NOMO-1 treated with dmso at 0.1 percent for 144 hours (cell line): ENCODE data around the gene CUBN.

Source experiments
- DNase-seq: peaks from one replicate; lab custom pipeline; 2025; ENCODE audit not compliant: unreplicated experiment; lab: John Stamatoyannopoulos, UW

Gene CUBN

DNA sequence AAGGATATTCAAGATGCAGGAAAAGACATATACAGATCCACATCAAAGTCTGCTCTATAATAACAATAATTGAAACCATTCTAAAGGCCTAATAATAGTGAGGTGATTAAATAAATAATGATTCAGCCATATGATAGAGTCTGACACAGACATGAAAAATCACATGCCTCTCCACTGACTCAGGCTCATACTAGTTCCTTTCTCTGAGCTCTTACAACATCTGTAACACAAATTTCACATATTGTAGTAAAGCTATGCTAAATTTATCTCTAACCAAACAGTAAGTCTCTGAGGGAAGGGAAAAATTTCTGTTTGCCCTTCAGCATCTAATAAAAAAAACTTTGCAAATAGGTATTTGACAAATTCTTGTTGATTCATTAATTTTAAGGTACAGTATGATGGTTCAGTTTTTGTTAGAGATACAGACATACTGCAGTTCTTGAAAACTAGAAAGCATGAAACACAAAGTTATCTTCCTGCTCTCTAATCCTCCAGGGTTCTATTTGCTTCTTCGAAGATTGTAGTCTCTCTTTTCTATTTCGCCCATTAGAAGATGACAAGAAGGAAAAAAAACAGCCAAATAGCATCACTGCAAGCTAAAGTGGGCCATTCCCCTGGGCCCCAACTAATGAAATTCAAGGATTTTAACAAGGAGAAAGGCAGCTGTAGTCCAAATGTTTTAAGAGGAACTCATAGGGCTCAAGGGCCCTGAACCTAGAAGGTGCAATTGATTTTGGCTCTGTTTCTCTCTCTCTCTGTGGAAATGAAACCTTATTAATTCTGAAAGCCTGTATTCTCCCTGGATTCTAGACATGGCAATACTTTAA, 53.9 kb downstream of the CUBN start:
- DNase-seq = peak; percentile 59

GRCh38 chr10:17074541-17074847, 55.1 kb downstream of the CUBN start:
- DNase-seq = no peak

DNA sequence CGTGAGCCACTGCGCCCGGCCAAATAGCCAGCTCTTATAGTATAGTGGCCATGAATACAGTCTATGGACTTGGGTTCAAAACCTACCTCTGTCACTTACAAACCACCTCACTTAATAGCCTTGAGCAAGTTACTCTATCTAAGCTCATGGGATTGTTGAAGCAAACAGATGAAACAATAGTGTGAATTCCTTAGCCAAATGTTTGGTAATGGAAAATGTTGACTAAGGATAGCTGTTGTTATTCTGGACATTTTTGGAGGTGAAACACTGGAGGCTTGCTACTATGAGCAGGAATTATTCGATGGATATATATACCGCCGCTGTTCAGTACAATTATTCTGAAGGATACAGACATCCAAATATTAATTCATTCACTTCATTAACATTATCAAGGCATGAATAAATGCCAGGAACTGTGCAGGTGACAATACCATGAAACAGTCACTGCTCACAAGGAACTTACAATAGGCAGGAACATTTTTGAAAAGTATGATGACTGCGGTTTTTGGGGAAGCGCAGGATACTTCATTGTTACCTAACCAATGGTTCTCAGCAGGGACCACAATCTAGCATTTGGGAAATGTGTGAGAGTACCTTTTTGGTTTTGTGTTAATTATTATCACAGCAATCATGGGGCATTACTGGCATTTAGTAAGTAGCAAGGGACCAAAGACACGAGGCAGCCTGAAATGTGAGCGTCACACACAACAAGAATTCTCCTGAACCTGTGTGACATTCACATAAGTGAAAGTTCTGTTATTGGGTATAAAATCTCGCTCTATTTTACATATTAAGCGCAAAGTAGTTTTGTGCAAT, 55.7 kb downstream of the CUBN start:
- DNase-seq = no peak

DNA sequence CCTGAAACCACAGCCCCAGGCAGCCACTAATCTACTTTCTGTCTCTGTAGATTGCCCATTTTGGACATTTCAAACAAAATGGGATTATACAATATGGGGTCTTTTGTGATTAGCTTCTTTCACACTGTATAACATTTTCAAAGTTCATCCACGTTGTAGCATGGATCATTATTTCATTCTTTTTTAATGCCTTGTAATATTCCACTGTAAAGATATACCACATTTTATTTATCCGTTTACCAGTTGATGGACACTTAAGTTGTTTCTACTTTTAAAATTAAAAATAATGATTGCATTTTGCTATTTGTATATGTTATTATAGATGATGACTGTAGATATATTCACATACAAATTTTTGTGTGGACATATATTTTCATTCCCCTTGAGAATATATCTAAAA, 60.7 kb downstream of the CUBN start:
- DNase-seq = no peak

- no peak for DNase-seq
Measured at GRCh38 chr10:17067376-17068264, 62.0 kb downstream of the CUBN start.

DNA sequence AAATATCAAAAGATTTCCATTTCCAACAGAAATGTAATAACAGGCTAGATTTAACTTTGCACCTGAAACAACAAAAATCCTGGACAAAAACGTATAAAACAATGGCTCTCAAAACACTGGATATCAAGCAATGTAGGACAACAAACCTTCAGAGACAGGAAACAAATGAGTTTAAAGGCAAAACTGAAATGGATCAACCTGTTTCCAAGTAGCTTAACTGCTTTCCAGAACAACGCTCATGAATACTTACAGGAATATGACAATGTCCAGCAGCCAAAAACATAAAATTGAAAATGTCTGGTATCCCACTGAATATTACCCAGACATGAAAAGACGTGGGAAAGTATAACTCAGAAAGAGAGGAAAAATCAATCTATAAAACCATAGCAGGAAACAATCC, 62.8 kb downstream of the CUBN start:
- no peak for DNase-seq

- no peak for DNase-seq
Measured at GRCh38 chr10:17066000-17066399, 63.6 kb downstream of the CUBN start.

DNA sequence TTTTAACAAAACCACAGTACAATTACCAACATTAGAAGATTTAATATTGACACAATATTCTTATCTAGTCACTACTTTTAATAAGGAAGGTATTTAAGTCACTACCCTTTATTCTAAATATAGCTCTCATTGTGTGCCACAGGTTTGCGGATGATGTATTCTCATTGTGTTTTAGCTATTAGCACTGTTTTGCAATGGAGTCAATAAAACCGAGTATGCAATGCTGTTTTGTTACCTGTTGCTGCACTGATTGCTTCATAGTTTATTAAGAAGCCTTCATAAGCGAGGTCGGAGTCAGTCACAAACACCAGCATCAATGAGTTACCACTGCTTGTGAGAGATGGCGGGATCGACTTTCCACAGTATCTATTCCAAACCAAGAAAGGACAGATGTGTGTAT, 64.3 kb downstream of the CUBN start:
- DNase-seq = no peak

- DNase-seq = no peak
Measured at GRCh38 chr10:17064435-17064834, 65.2 kb downstream of the CUBN start.

GRCh38 chr10:17062955-17063484, 66.6 kb downstream of the CUBN start:
- no peak for DNase-seq

GRCh38 chr10:17062493-17062892, 67.1 kb downstream of the CUBN start:
- DNase-seq = no peak

DNA sequence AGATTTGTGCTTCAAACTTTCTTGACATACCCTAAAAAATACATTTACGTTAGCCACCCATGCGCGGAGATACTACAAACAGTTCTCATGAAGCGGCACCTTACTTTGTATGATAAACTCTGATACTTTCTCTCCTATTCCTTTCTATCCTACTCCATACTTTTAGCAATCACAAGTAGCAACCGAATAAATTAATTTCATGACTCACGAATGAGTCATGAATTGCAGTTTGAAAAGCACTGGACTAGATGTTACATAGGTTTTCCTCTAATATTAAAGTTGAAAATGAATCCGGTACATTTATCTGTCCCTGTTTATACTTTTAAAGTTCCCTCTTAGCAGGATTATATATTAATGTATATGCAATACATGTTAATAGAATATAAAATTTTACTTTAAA, 67.6 kb downstream of the CUBN start:
- no peak for DNase-seq

- no peak for DNase-seq
Measured at GRCh38 chr10:17061418-17061817, 68.2 kb downstream of the CUBN start.

GRCh38 chr10:17060289-17060688, 69.3 kb downstream of the CUBN start:
- no peak for DNase-seq

DNA sequence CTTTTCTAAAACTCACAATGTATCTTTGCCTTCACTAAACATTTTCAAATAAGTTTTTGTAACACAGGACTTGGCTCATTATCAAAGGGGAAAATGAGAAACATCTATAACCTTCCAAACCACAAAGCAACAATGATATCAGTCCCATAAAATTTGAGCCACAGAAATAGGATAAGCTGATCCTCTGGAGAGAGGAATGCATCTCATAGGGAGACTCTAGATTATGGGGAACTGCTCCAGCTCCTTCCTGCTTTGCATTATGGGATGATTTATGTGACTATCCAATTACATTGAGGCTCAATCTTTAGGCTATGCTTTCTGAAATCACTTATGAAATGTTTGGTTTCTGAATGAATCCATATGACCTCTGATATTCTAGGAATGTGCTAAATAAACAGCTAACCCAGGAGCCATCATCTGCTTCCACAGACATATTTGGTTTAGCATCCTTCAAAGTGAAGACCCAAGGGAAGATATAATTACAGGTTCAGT, 70.4 kb downstream of the CUBN start:
- no peak for DNase-seq

GRCh38 chr10:17058093-17058492, 71.5 kb downstream of the CUBN start:
- DNase-seq = no peak

DNA sequence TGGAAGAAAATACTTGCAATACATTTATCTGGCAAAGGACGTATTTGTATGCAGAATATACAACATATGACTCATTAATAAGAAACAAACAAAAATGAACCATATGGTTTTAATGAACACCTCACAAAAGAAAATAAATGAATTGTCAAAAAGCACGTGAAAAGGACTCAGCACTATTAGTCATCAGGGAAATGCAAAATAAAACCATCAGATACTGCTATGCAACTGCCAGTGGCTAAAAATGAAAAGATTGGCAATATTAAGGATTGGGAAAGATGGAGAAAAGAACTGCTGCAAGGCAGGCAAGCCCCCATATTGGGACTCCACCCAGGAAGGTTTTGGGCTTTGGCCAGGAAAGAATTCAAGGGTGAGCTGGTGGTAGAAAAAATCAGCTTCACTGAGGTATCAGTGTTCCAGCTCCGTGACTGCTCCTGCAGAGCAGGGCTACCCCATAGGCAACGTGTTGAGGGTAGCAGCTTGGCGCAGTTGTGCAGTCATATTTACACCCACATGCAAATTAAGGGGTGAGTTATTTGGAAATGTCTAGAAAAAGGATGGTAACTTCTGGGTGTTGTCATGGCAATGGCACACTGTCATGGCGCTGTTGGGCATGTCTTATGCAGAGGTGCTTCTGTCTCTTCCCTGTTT, 72.7 kb downstream of the CUBN start:
- DNase-seq = no peak

DNA sequence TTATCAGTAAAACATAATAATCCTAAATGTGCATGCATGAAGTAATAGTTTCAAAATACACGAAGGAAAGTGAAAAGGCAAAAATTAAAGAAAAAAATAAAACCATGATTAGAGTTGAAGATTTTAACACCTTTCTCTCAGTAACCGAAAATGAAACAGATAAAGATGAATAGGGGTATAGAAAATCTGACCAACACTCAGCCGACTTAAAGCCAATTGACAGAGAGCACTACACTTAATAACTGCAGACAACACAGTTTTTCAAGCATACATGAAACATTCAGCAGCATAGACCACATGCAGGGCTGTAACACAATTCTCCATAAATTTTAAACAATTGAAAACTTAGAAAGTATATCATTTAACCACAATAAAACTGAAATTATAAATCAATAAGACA, 76.1 kb downstream of the CUBN start:
- no peak for DNase-seq

GRCh38 chr10:17053061-17053460, 76.5 kb downstream of the CUBN start:
- no peak for DNase-seq

DNA sequence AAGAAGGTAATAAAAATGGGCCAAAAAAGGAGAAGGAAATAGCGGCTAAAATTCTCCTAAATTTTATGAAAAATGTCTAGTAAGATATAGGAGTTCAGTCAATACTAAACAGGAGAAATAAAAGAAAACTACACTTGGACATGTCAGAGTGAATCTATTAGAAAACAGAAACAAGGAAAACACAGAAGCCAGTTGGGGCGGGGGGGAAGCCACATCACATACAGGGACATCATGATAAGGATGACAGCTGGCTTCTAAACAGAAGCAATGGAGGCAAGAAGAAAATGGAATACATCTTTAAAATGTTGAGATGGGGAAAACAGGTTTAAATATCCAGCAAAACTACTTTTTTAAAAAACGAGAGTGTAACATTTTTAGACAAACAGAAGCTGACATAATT, 77.8 kb downstream of the CUBN start:
- no peak for DNase-seq

DNA sequence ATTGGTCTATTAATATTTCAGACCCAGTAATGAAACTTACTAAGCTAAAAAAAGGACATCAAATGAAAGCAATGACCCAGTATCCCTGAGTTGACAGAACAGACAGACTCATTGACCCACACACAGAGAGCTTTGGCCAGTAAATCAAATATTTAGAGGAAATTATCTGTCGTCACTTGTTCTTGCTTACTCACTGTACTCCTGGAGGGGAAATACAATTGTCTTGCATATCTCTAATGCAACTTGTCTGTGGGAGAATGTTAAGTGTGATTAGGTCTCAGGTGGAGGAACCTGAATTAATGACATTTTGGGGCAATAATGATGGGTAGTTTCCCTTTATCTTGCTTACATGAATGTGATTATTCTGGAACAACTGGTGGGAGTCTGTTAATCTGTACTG, 80.4 kb downstream of the CUBN start:
- DNase-seq = no peak
